PC-3 (cell line): ENCODE measurements around the gene CCNY. TPM values are rescaled to one million over a fixed set of nuclear protein-coding genes. Genes with fewer than 3 reads are reported as not detected.

Experiments used
- ATAC-seq: fragments of 200-7000 bp; cut with Tn5 transposase; 2 replicates; pipeline ENCODE4 v1.9.1; 2020; ENCODE audit warnings: mild to moderate bottlenecking, moderate library complexity
- BruUV-seq: library from RNA; stranded (reverse); fragments of 400-500 nt; replicated peaks from 2 replicates; lab custom pipeline; 2021; lab: Mats Ljungman, UMichigan
- CTCF ChIA-PET: fragments of 300-600 bp; sonication (Branson Sonifier 250); formaldehyde crosslinking; loops from one replicate; lab custom pipeline; 2022; ENCODE audit warnings: antibody characterized with exemption; lab: Charles Lee
- POLR2A ChIA-PET: fragments of 300-600 bp; sonication (Branson Sonifier 250); formaldehyde crosslinking; loops from one replicate; lab custom pipeline; 2022; ENCODE audit warnings: antibody characterized with exemption; ENCODE audit not compliant: unreplicated experiment; lab: Charles Lee
- DNase-seq: peaks from one replicate; pipeline ENCODE4 v3.0.0-alpha.2; 2015
- H2AFZ ChIP-seq: fragments of 300-600 bp; sonication (generic); 2 replicates; pipeline ENCODE4 v1.6.0; 2016; ENCODE audit warnings: antibody characterized with exemption, low read length
- H3F3A ChIP-seq: fragments of 300-600 bp; sonication (generic); one replicate; pipeline ENCODE4 v1.6.0; 2017; ENCODE audit warnings: antibody characterized with exemption, low read length, control low read depth, mild to moderate bottlenecking; ENCODE audit not compliant: unreplicated experiment
- H3K27ac ChIP-seq: fragments of 300-600 bp; sonication (generic); 2 replicates; pipeline ENCODE4 v1.5.1; 2016; ENCODE audit warnings: mild to moderate bottlenecking, low read length
- H3K27me3 ChIP-seq: fragments of 300-600 bp; sonication (generic); 2 replicates; pipeline ENCODE4 v1.6.1; 2016; ENCODE audit warnings: low read length, mixed read lengths
- H3K36me3 ChIP-seq: fragments of 300-600 bp; sonication (generic); 2 replicates; pipeline ENCODE4 v1.6.1; 2016; ENCODE audit warnings: low read depth, mixed run types, low read length, mixed read lengths
- H3K4me1 ChIP-seq: fragments of 300-600 bp; sonication (generic); 2 replicates; pipeline ENCODE4 v1.5.1; 2016; ENCODE audit warnings: low read length; ENCODE audit not compliant: insufficient read depth
- H3K4me2 ChIP-seq: fragments of 300-600 bp; sonication (generic); 2 replicates; pipeline ENCODE4 v1.6.0; 2016; ENCODE audit warnings: low read length
- H3K4me3 ChIP-seq: fragments of 300-600 bp; sonication (generic); 2 replicates; pipeline ENCODE4 v1.5.1; 2016; ENCODE audit warnings: mild to moderate bottlenecking, low read length, mixed read lengths
- H3K79me2 ChIP-seq: fragments of 300-600 bp; sonication (generic); 2 replicates; pipeline ENCODE4 v1.6.1; 2017; ENCODE audit warnings: low read length, mixed read lengths
- H3K9ac ChIP-seq: fragments of 300-600 bp; sonication (generic); 2 replicates; pipeline ENCODE4 v1.6.0; 2016; ENCODE audit warnings: mild to moderate bottlenecking, low read length
- H3K9me2 ChIP-seq: fragments of 300-600 bp; sonication (generic); replicated peaks from 2 replicates; pipeline ENCODE4 v1.6.1; 2016; ENCODE audit warnings: mixed run types, low read length, mixed read lengths
- H3K9me3 ChIP-seq: fragments of 300-600 bp; sonication (generic); 2 replicates; pipeline ENCODE4 v1.6.1; 2016; ENCODE audit warnings: low read length, mixed read lengths
- H4K20me1 ChIP-seq: fragments of 300-600 bp; sonication (generic); 2 replicates; pipeline ENCODE4 v1.6.1; 2016; ENCODE audit warnings: low read length, mixed read lengths
- EZH2 ChIP-seq: fragments of 300-600 bp; sonication (generic); IDR thresholded peaks from one replicate; pipeline ENCODE4 v1.6.1; 2017; ENCODE audit warnings: antibody characterized with exemption, mild to moderate bottlenecking, low read length; ENCODE audit not compliant: unreplicated experiment
- EZH2phosphoT487 ChIP-seq: fragments of 300-600 bp; sonication (generic); IDR thresholded peaks from 2 replicates; pipeline ENCODE4 v1.6.1; 2018; ENCODE audit warnings: mild to moderate bottlenecking, antibody characterized with exemption, low read length, borderline replicate concordance
- intact Hi-C: fragments of 100-400 bp; cut with micrococcal nuclease; formaldehyde crosslinking; loops from 2 replicates; pipeline ENCODE4 v1.9.0; 2023
- total RNA-seq: library from RNA; depleted of rRNA; stranded (reverse); fragments of >200 nt; gene quantifications from 2 replicates; pipeline ENCODE4 v1.2.3, GENCODE V29; 2014
- TF ChIP-seq, protein P1 (sequence below): fragments of 300-600 bp; sonication (generic); conservative IDR thresholded peaks from 2 replicates; pipeline ENCODE4 v1.5.1; 2017; ENCODE audit warnings: antibody characterized with exemption, low read depth, mild to moderate bottlenecking, low read length

The CCNY gene
- total RNA-seq, 1 experiment from 2014 or later, result 146 TPM

DNA sequence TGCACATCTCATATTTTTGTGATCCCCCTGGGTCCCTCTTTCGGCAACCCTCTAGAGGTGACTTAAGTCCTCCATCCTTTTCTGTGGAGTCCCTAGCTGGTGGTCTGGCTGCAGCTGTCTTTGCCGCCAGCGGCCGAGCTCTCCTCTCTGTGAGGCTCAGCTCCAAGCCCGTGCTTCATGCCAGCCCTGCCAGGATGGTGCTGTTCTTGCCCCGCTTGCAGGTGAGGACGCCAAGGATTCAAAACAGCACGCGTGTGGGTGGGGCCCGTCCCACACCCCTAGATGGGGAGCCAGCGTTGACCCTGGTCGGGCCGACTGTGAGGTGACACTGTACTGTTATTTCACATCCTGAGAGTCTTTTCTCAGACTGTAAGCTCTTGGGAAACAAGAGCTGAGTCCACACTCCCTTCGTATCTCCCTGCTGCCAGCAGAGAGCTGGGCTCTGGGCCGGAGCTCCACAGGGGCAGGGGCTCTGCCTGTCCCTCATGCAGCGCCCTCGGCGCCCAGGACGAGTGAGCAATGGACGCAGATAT, 232.2 kb downstream of the CCNY start:
- Histone ChIP-seq H4K20me1 (no peaks in the 10 kb centered on the region), H3K36me3 (peaks cover 39% of the 10 kb centered on the region)
- ATAC-seq, result no peak

DNA sequence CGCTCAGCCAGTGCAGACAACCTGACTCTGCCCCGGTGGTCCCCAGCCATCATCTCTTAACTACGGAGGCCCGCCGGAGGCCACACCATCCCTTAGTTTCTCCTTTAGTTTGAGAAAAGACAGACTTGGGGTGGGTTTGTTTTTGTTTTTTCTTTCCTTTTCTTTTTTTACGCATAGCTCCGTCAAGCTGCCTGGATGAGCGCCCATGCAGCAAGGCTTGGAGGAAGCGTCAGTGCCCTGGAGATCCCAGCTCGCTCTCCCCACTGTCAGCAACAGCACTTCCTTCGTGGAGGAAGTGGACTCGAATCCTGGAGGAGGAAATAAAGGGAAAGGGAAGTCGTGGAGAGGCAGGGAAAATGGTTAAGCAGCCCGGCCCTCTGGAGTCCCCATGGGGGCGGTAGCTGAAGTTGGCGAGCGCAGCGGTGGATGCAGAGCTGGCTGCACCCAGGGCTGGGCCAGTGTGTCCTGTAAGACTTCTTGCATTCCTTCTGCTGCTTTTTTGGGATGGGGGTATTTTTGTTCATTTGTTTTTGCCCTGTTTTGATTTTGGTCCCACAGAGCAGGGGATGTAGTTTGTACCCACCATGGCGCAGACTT, 232.9 kb downstream of the CCNY start:
- DNase-seq (no peak), ATAC-seq (no peak)
- POLR2A ChIA-PET, result interaction anchor here (0.5 kb wide), 1 partner anchor 329 kb away, joined by 13 read pairs; no protein-coding TSS in a partner anchor
- Histone ChIP-seq H3K4me3 (no peak overlapping the region), H3K79me2 (0 out of 2 replicates have a peak, but pooled peaks cover 5% of the 10 kb centered on the region), H4K20me1 (no peaks in the 10 kb centered on the region), H3K9ac (no peak overlapping the region), H3K27me3 (no peaks in the 10 kb centered on the region), H3K9me2 (no peaks in the 10 kb centered on the region), H2AFZ (no peak overlapping the region), H3K4me2 (no peak overlapping the region), H3K27ac (no peak overlapping the region), H3F3A (no peaks in the 10 kb centered on the region), H3K36me3 (peaks cover 37% of the 10 kb centered on the region), H3K9me3 (no peaks in the 10 kb centered on the region), H3K4me1 (peaks cover 3% of the 10 kb centered on the region)
- no peak for TF ChIP-seq EZH2
- TF ChIP-seq, protein P1, sequence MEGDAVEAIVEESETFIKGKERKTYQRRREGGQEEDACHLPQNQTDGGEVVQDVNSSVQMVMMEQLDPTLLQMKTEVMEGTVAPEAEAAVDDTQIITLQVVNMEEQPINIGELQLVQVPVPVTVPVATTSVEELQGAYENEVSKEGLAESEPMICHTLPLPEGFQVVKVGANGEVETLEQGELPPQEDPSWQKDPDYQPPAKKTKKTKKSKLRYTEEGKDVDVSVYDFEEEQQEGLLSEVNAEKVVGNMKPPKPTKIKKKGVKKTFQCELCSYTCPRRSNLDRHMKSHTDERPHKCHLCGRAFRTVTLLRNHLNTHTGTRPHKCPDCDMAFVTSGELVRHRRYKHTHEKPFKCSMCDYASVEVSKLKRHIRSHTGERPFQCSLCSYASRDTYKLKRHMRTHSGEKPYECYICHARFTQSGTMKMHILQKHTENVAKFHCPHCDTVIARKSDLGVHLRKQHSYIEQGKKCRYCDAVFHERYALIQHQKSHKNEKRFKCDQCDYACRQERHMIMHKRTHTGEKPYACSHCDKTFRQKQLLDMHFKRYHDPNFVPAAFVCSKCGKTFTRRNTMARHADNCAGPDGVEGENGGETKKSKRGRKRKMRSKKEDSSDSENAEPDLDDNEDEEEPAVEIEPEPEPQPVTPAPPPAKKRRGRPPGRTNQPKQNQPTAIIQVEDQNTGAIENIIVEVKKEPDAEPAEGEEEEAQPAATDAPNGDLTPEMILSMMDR, result no peak
- TF ChIP-seq EZH2phosphoT487, result no peak
- CTCF ChIA-PET, result no interaction called here
- intact Hi-C loops, result no loop called here
- no TSS peak for BruUV-seq

More for the DNA sequence above, 232.2 kb downstream of the CCNY start:
- Histone ChIP-seq H3K27me3 (no peaks in the 10 kb centered on the region), H3K9me3 (no peaks in the 10 kb centered on the region), H3K27ac (no peak overlapping the region), H3K9me2 (no peaks in the 10 kb centered on the region), H3F3A (no peaks in the 10 kb centered on the region), H3K9ac (no peak overlapping the region), H2AFZ (no peak overlapping the region), H3K4me2 (no peak overlapping the region), H3K4me1 (no peaks in the 10 kb centered on the region), H3K4me3 (no peak overlapping the region), H3K79me2 (0 out of 2 replicates have a peak, but pooled peaks cover 5% of the 10 kb centered on the region)
- BruUV-seq, result no TSS peak
- ChIA-PET CTCF (interaction anchor here (0.6 kb wide), 1 partner anchor 284 kb away, joined by 4 read pairs; no protein-coding TSS in a partner anchor), POLR2A (interaction anchor here (0.5 kb wide), 1 partner anchor 329 kb away, joined by 13 read pairs; no protein-coding TSS in a partner anchor)
- intact Hi-C loops, result no loop called here
- DNase-seq, result no peak
- TF ChIP-seq, protein P1, result no peak
- TF ChIP-seq EZH2, result no peak
- TF ChIP-seq EZH2phosphoT487, result no peak

DNA sequence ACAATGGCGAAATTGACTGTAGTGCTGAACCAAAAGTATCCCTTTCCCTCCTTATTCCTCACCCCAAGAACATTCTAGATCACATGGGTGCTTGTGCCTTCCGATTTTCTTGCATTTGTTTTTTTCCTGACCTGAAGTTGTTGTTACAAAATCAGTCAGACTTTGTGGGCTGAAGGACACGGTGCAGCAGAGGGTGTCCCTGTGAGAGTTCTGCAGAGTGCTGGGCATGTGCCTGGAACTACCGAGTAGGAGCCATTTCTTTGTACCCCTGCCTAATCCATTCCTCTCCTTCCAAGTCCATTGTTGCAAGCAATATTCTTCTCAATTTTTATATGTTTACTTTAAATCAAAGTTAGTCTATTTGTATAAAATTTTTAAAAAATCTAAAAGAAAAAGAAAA, 233.5 kb downstream of the CCNY start:
- Histone ChIP-seq H3K79me2 (no peaks in the 10 kb centered on the region), H3K4me1 (peaks cover 9% of the 10 kb centered on the region), H2AFZ (no peak overlapping the region), H3K27me3 (no peaks in the 10 kb centered on the region), H3K4me2 (no peak overlapping the region), H3K9ac (no peak overlapping the region), H3K27ac (no peak overlapping the region), H3K9me2 (no peaks in the 10 kb centered on the region), H3F3A (no peaks in the 10 kb centered on the region), H3K9me3 (no peaks in the 10 kb centered on the region), H3K4me3 (no peak overlapping the region), H4K20me1 (no peaks in the 10 kb centered on the region), H3K36me3 (peaks cover 33% of the 10 kb centered on the region)
- no peak for TF ChIP-seq EZH2
- TF ChIP-seq, protein P1, result no peak
- no peak for TF ChIP-seq EZH2phosphoT487
- no peak for ATAC-seq
- no peak for DNase-seq
- ChIA-PET CTCF (no interaction called here), POLR2A (no interaction called here)
- intact Hi-C loops, result no loop called here
- BruUV-seq, result no TSS peak
